GM19328 (cell line): ENCODE data around the gene RAB10.
"Not testable (repeated sequence)": the region's sequence is repeated elsewhere in the genome, so short reads cannot be mapped to it uniquely, and the experiment has no call there.

ENCODE experiments used
- ATAC-seq: cut with Tn5 transposase; IDR thresholded peaks from one replicate; pipeline ENCODE4 v1.9.1; 2021; ENCODE audit warnings: mild to moderate bottlenecking, moderate library complexity; ENCODE audit not compliant: unreplicated experiment

Gene RAB10

DNA sequence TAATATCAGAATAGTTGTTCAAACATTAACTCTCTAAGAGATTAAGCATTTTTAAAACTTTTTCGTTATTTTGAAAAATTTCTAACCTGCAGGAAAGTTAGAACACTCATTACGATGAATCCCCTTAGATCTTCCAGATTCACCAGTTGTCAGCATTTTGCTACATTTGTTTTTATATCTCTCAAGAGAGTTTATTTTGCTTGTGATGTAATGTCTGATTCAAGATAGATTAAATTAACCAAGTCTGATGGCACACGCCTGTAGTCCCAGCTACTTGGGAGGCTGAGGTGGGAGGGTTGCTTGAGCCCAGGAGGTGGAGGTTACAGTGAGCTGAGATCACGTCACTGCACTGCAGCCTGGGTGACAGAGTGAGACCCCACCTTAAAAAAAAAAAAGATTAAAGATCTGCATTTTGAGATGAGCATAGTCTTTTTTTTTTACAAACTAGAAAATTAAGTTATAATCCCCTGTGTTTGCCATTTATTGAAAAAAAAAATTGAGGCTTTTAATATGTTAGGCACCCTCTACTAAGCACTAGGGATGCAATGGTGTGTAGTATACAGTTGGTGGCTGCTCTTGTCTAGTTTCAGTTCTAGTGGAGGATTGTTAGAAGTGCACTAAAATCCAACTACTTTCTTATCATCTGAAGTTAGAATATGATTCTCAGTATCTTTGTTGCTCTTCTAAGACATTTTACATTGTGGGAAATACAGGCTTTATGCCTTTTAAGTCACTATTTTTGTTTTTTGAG is 20.9 kb downstream of the RAB10 start:
- ATAC-seq = no peak

DNA sequence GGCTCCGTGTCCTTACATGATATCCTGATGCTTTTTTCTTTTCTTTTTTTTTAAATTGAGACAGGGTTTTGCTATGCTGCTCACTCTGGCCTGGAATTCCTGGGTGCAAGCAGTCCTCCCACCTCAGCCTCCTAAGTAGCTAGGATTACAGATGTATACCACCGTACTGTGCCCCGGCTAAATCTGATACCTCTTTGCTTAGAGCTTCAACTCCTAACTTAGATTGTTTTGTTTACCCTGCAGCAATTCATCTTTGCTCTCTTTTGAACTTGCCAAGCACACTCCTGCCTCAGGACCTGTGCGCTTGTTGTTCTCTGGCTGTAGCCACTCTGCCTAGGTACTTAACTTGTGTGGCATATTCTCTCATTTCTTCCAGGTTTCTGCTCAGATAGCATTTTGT is 24.5 kb downstream of the RAB10 start:
- no peak for ATAC-seq

DNA sequence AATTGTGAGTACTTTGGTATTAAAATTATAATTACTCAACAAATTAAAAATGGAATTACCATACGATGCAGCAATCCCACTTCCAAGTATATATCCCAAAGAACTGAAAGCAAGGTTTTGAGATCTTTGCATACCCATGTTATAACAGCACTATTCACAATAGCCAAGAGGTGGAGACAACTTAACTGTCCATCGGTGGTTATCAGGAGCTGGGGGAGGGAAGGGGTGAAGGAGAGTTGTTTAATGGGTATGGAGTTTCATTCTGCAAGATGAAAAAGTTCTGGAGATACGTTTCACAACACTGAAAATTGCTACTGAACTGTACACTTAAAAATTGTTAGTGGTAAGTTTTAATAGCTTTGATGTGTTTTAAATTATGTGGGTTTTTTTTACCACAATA is 25.7 kb downstream of the RAB10 start:
- no peak for ATAC-seq

DNA sequence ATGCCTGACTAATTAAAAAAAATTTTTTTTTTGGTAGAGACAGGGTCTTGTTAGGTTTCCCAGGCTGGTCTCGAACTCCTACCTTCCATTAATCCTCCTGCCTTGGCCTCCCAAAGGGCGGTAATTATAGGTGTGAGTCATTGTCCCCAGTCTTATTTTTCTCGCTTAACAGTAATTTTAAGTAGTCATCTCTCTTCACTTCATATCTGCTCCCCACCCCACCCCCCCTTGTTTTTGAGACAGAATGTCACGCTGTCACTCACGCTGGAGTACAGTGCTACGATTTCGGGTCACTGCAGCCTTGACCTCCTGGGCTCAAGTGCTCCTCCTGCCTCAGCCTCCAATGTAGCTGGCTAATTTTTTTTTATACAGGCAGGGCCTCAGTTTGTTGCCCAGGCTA is 27.7 kb downstream of the RAB10 start:
- ATAC-seq = no peak

DNA sequence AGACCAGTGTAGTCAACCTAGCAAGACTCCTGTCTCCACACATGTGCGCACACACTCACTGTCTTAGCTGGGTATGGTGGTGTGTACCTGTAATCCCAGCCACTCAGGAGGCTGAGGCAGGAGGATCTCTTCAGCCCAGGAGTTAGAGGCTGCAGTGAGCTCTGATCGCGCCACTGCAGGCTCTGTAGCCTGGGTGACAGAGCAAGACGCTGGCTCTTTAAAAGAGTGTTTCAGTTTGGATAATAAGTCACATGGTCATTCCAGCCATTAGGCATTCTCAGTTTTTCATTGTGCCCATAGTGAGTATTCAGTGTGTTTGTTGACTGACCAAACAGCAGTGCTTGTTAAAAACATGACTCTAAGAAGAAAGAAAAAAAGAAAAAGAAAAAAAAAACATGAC is 31.0 kb downstream of the RAB10 start:
- no peak for ATAC-seq

DNA sequence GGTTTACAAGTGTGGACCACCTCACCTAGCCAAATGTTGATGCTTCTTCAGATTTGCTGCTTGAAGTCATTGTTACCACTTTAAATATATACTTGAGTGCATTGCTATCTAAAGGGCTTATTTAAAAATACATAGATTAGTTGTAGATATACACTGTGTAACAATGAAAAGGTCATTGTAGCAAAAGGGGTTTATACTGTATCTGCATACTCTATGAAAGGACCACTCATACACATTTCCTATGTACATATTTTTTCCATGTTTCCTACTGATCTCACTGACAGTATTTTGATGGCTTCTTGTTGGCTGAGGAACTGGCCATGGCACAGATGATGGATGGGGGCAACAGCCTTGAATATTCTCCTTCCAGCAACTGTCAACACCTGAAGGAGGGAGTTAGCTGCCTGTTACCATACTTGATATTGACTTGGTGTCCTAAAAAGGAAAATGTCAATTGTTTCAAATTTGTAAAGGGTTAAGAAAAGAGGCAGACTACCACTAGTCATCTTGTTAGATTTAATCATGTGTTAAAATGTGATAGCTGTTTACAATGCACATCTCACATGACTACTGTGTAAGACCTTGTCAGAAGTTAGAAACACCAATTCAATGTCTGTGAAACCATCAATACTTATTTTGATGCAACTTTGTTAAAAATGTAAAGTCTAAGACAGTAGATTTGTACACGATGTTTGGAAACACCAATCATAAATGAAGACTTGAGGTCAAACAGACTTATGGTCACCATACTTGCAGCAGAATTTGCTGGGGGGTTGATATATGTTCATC is 33.5 kb downstream of the RAB10 start:
- no peak for ATAC-seq

DNA sequence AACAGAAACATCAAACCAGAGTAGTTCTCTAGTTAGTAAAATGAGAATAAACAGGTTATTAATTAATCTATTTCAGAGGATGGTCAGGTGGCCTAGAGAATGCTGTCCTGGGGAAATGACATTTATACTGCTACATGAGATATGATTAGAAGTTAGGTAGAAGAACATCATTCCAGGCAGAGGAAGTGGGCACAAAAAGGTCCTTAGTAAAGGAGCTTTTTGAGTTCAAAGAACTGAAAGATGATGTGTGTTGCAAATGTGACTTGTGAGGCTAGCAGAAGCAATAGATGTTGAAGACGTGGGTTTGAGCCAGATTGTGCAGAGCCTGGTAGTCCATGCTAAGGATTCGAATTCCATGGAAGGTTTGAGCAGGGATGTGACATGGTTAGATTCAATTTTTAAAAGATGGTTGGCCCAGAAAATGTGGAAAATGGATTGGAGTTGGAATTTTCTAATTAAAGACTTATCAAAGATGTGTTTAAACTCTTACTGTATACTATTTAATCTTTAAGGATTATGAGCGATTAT is 34.2 kb downstream of the RAB10 start:
- ATAC-seq = no peak

DNA sequence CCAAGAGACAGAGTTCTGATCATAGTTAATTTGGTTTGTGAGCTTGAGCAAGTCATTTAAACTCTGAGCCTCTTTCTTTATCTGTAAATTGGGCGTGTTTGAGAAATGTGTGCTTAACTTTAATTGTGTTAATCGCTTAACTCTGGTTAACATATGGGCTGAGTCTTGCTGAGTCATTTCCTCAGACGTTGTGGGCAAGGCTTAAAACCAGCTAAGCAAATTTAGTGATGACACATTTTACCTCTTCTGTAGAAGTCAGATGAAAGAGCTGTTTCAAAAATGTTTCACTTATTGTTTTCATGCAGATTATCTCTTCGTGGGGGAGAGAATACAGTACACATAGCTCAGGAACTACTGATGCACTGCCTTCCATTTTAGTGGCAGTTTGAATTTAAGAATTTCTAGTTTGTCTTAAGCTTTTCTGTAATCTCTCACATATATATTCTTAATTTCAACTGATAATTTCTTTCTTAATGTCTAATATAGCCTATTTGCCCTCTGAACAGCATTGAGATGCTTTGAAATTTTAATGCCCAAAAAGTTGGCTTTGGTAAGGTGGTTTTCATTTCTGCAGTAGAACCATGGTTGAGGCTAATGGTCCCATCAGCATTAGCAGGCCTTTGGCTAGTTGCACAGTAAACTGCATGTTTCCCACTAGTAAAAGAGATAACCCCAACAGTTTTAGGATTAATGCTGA is 34.9 kb downstream of the RAB10 start:
- peak; percentile 77 for ATAC-seq

DNA sequence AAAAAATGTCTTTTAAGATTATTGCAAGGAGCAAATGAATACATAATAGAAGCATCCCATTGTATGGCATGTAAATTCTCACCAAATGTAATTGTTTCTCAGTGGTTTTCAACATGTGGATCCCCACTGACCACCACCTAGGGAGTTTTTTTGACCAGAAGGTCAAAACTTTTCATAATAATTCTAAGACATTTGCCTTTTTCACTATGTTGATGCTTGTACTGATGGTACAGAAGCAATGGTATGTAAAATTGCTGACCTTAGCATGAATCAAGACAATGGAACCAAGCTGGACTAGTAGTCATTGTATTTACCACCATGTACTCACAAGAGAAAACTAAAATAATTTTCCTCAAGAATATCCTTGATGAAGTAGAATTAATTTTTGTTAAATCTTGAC is 36.8 kb downstream of the RAB10 start:
- ATAC-seq = no peak

DNA sequence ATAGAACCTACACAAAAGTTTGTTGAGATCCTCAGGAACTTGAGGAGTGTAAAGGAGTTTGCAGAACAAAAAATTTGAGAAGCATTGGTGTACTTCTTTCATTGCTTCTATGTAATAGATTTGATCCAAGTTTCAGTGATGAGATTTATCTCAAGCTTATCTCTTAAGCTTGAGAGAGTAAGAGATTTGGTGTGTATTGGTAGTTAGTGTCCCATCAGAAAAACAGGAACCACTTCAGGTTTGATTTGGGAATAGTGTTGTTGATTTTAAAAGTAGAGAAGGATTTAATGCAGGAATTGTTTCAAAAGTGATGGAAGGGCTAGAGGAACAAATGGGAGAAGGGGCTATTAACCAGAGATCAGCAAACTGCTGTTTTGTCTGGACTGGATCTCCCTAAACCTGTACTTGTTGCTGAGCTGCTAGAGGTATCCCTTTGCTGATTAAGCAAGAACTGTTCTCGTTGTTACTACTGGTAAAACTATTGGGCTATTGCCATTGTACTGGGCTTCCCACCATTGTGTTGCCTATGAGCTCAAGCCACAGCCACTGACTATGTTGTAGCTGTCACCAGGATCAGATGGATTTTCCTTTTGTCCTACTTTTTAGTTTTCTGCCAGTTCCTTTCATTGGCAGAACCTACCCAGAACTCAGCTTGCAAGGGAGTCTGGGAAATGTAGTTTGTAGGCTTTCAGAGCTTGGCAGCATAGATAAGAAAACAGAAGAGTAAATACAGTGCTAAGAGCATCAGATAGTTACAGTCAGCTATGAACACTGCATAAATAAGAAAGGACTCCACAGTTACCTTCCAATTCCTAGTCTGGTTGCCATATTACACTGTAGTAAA is 39.3 kb downstream of the RAB10 start:
- no peak for ATAC-seq

DNA sequence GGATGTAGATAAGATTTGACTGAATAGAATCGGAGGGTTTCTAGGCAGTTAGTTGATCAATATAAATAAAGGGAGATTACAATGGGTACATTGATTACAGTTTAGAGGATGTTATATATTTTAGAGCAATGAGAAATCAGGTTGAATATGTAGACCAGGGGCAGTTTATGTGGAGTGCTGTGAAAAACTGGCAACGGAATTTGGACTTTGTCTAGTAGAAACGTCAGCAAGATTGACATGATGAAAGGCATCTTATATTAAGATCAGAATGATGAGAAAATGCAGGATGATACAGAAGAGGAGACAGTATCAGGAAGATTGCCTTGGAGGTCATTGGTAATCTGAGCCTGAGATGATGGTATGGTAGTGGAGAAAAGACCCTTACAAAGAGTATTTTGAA is 39.9 kb downstream of the RAB10 start:
- ATAC-seq = no peak

DNA sequence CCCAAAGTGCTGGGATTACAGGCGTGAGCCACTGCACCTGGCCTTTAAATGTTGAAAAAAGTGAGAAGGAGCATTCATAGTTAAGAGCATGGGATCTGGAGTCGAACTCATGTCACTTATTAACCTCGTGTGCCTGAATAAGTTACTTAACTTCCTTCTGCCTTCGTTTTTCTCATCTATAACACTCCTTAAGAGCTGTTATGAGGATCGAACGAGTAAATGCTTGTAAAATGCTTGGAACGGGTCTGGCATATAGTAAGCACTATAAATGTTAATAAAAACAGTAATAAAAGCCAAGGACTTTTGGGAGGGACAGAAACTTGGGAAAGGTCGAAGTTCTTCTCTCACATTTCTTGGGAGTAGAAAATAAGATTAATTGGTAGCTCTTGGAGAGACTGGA is 40.8 kb downstream of the RAB10 start:
- ATAC-seq = no peak

DNA sequence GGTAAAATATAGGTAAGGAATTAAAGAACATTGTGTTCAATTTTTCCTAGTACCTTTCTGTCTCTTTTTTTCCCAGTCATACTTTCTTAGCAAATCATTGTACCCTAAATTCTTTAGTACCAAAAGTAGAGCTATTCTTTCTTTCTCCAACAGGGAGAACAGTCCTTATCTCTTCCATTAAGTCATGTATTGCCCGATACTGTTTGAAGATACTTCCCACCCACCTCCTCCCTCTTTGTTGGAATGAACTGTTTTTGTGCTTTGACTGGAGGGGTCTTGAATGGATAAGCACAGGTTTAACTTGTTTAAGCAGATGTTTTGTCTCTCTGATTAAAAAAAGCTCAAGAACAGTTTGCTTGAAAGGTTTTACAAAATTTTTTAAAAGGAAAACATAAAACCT is 41.3 kb downstream of the RAB10 start:
- ATAC-seq = no peak

DNA sequence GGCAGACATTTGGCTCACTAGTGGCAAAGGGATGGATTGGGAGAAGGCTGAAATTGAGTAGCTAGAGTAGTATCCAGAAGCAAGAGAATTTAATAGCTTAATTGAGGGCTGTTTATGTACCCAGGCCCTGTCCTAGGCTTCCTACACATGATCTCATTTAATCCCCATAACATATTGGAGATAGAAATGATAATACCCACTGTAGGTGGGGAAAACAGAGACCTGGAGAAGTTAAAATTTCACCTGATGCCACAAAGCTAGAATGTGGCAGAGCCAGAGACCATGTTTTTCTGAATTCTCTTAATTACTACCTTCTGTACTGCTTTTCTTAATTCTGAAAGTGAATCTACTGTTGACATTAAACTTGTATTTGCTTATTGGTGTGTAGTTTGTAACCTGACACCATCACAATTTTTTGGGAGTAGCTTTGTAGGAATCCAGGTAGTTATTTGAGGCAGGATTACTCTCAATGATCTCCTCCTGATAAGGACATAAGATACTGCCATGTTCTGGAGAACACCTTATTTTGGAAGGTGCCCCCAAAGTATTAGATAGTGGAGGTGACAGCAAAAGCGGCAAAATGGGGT is 42.2 kb downstream of the RAB10 start:
- no peak for ATAC-seq

DNA sequence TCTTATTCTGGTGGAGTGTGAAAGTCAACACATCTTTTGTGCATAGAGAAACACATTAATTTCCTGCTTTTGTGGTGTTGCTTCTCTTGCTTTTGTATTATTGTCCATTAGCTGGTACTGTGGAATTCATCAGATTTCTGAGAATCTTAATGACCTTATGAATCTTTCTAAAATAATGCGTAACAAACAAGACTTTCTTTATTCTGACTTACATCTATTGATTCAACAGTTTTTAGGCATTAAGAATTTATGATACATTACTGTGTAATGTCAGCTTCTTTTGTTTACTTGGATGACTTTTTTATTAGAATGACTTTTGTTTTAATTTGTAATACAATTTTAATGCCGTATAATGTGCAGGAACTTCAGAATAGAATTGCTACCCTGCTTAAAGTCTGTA is 43.4 kb downstream of the RAB10 start:
- ATAC-seq = no peak

DNA sequence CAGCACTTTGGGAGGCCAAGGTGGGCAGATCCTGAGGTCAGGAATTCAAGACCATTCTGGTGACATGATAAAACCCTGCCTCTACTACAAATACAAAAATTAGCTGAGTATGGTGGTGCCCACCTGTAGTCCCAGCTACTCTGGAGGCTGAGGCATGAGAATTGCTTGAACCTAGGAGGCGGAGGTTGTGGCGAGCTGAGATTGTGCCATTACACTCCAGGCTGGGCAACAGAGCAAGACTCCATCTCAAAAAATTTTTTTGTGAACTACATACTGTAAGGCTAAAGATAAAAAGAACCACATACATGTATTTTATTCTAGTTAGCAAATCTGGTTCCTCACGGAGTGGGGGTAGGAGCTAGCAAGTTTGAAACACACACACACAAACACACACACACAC is 45.1 kb downstream of the RAB10 start:
- ATAC-seq = no peak

DNA sequence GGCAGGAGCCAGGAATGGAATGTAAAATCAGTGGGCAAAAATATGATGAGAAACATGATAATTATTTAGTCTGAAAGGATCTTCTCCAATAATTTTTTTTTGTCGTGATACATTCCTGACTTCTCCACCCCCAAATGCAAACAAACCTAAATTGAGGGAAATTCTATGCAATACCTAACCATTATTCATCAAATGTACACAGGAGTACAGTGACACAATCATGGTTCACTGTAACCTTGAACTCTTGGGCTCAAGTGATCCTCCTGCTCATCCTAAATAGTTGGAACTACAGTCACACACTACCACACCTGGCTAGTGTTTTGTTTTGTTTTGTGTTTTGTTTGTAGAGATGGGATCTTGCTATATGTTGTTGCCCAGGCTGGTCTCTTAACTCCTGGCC is 46.5 kb downstream of the RAB10 start:
- no peak for ATAC-seq

DNA sequence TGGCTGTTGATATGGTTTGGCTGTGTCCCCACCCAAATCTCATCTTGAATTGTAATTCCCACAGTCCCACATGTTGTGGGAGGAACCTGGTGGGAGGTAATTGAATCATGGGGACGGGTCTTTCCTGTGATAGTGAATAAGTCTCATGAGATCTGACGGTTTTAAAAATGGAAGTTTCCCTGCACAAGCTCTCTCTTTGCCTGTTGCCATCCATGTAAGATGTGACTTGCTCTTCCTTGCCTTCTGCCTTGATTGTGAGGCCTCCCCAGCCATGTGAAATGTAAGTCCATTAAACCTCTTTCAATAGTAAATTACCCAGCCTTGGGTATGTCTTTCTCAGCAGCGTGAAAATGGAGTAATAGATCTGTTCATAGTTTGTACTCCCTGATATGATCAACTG is 47.0 kb downstream of the RAB10 start:
- ATAC-seq = not testable (repeated sequence)

DNA sequence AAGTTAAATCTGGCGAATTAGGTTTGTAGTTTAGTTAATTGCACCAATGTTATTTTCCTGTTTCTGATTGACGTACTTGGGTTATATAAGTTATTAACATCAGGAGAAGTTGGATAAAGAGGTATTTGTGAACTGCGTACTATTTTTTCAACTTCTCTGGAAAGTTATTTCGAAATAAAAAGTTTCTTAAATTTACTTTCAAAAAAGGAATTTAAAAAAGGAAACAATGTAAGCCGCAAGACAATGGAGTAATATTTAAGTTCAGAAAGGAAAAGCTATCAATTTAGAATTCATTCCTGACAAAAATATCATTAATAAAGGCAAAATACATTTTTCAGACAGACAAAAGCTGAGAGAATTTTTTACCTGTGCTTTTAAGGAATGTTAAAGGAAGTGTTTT is 47.7 kb downstream of the RAB10 start:
- no peak for ATAC-seq

DNA sequence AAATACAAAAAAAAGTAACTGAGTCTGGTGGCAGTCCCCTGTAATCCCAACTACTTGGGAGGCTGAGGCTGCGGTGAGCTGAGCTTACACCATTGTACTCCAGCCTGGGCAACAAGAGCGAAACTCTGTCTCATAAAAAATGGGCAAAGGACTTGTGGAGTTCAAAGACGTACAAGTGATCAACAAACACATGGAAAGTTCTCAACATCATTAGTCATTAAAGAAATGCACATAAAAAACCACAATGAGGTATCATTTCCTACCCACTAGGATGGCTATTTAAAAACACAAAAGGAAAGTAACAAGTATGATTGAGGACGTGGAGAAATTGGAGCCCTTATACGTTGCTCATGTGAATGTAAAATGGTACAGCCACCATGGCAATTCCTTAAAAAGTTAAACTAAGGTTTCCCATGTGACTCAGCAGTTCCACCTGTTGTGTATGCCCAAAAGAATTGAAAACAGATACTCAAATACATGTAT is 52.3 kb downstream of the RAB10 start:
- ATAC-seq = no peak
